Measurements from ENCODE around the gene MRPL33.

DNA sequence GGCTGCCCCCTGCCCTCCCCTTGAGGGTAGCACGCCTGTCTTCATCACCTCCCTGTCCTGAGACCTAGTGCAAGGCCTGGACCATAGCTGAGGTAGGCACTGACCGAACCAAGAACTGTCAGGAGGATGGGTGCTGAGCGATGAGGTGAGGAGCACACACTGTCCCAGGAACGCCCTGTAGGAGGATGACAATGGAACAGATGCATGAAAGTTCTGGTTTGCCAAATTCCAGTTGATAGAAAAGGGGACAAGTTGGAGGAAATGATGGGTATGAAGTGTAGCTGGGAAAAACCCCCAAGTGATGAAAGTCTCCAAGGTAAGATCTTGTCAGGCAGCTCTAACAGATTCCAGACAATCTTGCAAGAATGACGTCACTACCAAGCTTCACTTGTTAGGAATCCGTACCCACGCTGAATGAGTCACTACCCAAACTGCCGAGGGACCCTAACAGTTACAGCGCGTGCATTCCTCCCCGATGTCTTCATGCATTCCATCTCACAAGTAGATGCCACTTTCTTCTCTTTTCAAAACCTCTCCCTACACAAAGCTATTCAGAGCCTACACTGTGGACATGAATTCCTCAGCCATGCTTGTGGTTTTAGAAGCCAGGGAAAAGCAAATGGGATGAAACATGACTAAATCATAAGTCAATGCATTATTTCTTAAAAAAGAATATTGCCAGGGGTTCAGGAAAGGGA lies 27.6 kb downstream of the MRPL33 start:
- TF ChIP-seq ZBTB7A (IDR thresholded peaks at IDR 0.05; ENCODE audit: low read depth) (no peak), EP300 (IDR thresholded peaks at IDR 0.05; ENCODE audit: borderline replicate concordance) (peak; percentile 88), EGR1 (IDR thresholded peaks at IDR 0.05) (no peak), YY1 (IDR thresholded peaks at IDR 0.05; ENCODE audit: low read depth) (peak; percentile 8; the same call in 1 of the 2 replicates)

All from Ishikawa (cell line).